HG02852 (cell line): ENCODE measurements around the gene ANP32B.
"Not testable (repeated sequence)": the region's sequence is repeated elsewhere in the genome, so short reads cannot be mapped to it uniquely, and the experiment has no call there.

Source experiments
- ATAC-seq: cut with Tn5 transposase; IDR thresholded peaks from one replicate; pipeline ENCODE4 v1.9.1; 2021; ENCODE audit warnings: mild to moderate bottlenecking, moderate library complexity; ENCODE audit not compliant: unreplicated experiment

Gene ANP32B

GRCh38 chr9:97982683-97983588, at the start of gene ANP32B:
ANP32B (plus strand) TSS chr9:97983341; CDS start chr9:97983556, 215 bp downstream.
- ATAC-seq = peak; percentile 65

- no peak for ATAC-seq
Observed at GRCh38 chr9:97934321-97935115, 48.6 kb upstream of the ANP32B start.

GRCh38 chr9:97935276-97935675, 47.9 kb upstream of the ANP32B start:
- ATAC-seq = no peak

GRCh38 chr9:97936998-97937397, 46.1 kb upstream of the ANP32B start:
- ATAC-seq = no peak

- no peak for ATAC-seq
Observed at GRCh38 chr9:97938081-97938644, 45.0 kb upstream of the ANP32B start, which contains the start of gene HEMGN. HEMGN (minus strand) TSS chr9:97938172; CDS start chr9:97938136, 36 bp downstream.

GRCh38 chr9:97940233-97940632, 42.9 kb upstream of the ANP32B start:
- ATAC-seq = no peak

GRCh38 chr9:97940741-97941140, 42.4 kb upstream of the ANP32B start:
- no peak for ATAC-seq

- ATAC-seq = no peak
Observed at GRCh38 chr9:97941323-97941722, 41.8 kb upstream of the ANP32B start.

GRCh38 chr9:97943308-97943855, 39.8 kb upstream of the ANP32B start:
- no peak for ATAC-seq

GRCh38 chr9:97944612-97945011, 38.5 kb upstream of the ANP32B start:
- no peak for ATAC-seq

- not testable (repeated sequence) for ATAC-seq
Observed at GRCh38 chr9:97945470-97945869, 37.7 kb upstream of the ANP32B start.

GRCh38 chr9:97947094-97947493, 36.0 kb upstream of the ANP32B start:
- ATAC-seq = not testable (repeated sequence)

- not testable (repeated sequence) for ATAC-seq
Observed at GRCh38 chr9:97950873-97951272, 32.3 kb upstream of the ANP32B start.

- peak; percentile 68 for ATAC-seq
Observed at GRCh38 chr9:97954550-97954989, 28.6 kb upstream of the ANP32B start.

GRCh38 chr9:97956331-97956730, 26.8 kb upstream of the ANP32B start:
- no peak for ATAC-seq

- no peak for ATAC-seq
Observed at GRCh38 chr9:97958812-97959511, 24.2 kb upstream of the ANP32B start.

GRCh38 chr9:97959585-97959984, 23.6 kb upstream of the ANP32B start:
- no peak for ATAC-seq

- not testable (repeated sequence) for ATAC-seq
Observed at GRCh38 chr9:97960678-97961328, 22.3 kb upstream of the ANP32B start.

GRCh38 chr9:97961361-97961760, 21.8 kb upstream of the ANP32B start:
- ATAC-seq = no peak

GRCh38 chr9:97962136-97962535, 21.0 kb upstream of the ANP32B start:
- ATAC-seq = no peak
